ENCODE data around the gene ARHGAP26. TPM values are rescaled to one million over a fixed set of nuclear protein-coding genes. Genes with fewer than 3 reads are reported as not detected.

Gene ARHGAP26
- polyA plus RNA-seq, 1 donor from 2014 or later, result 0.83 TPM

GRCh38 chr5:142957528-142957927 is 187.4 kb downstream of the ARHGAP26 start:
- no peak overlapping the region for H3K4me3 ChIP-seq (ENCODE audit: low read length)
- H3K27me3 ChIP-seq (ENCODE audit: insufficient read depth, low read depth, low read length), result no peaks in the 10 kb centered on the region
- no peaks in the 10 kb centered on the region for H3K36me3 ChIP-seq (ENCODE audit: insufficient read depth, low read length)
- H3F3A ChIP-seq (ENCODE audit: insufficient read depth, low read length, poor library complexity, severe bottlenecking), result no peaks in the 10 kb centered on the region
- H3K9me3 ChIP-seq (ENCODE audit: low read length), result no peaks in the 10 kb centered on the region
- no peak overlapping the region for H2AFZ ChIP-seq (ENCODE audit: low read depth, low read length)
- no peak overlapping the region for H3K9ac ChIP-seq (ENCODE audit: low read length)
- TF ChIP-seq RAD21 (conservative IDR thresholded peaks at IDR 0.05), result no peak
- no peak for TF ChIP-seq MXI1 (conservative IDR thresholded peaks at IDR 0.05; ENCODE audit: poor library complexity, severe bottlenecking)
- no peak for TF ChIP-seq EP300 (conservative IDR thresholded peaks at IDR 0.05; ENCODE audit: poor library complexity, severe bottlenecking)
- no peak for TF ChIP-seq SMC3 (conservative IDR thresholded peaks at IDR 0.05; ENCODE audit: poor library complexity)
- TF ChIP-seq TAF1 (IDR thresholded peaks at IDR 0.05; ENCODE audit: low read depth), result no peak
- no peak for TF ChIP-seq POLR2AphosphoS5 (IDR thresholded peaks at IDR 0.05)
- TF ChIP-seq EZH2 (IDR thresholded peaks at IDR 0.05; ENCODE audit: borderline replicate concordance, insufficient read depth, low read length, poor library complexity, severe bottlenecking), result no peak
- TF ChIP-seq CTCF (IDR thresholded peaks at IDR 0.05; ENCODE audit: poor library complexity, severe bottlenecking), result no peak
- TF ChIP-seq, protein P1, sequence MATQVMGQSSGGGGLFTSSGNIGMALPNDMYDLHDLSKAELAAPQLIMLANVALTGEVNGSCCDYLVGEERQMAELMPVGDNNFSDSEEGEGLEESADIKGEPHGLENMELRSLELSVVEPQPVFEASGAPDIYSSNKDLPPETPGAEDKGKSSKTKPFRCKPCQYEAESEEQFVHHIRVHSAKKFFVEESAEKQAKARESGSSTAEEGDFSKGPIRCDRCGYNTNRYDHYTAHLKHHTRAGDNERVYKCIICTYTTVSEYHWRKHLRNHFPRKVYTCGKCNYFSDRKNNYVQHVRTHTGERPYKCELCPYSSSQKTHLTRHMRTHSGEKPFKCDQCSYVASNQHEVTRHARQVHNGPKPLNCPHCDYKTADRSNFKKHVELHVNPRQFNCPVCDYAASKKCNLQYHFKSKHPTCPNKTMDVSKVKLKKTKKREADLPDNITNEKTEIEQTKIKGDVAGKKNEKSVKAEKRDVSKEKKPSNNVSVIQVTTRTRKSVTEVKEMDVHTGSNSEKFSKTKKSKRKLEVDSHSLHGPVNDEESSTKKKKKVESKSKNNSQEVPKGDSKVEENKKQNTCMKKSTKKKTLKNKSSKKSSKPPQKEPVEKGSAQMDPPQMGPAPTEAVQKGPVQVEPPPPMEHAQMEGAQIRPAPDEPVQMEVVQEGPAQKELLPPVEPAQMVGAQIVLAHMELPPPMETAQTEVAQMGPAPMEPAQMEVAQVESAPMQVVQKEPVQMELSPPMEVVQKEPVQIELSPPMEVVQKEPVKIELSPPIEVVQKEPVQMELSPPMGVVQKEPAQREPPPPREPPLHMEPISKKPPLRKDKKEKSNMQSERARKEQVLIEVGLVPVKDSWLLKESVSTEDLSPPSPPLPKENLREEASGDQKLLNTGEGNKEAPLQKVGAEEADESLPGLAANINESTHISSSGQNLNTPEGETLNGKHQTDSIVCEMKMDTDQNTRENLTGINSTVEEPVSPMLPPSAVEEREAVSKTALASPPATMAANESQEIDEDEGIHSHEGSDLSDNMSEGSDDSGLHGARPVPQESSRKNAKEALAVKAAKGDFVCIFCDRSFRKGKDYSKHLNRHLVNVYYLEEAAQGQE (IDR thresholded peaks at IDR 0.05; ENCODE audit: borderline replicate concordance), result no peak
- no peaks in the 10 kb centered on the region for H3K9me2 ChIP-seq (ENCODE audit: insufficient read depth, low read length)
- H3K79me2 ChIP-seq (replicated peaks; ENCODE audit: insufficient read depth, low read length), result no peaks in the 10 kb centered on the region
- no peak overlapping the region for H3K27ac ChIP-seq (ENCODE audit: low read length)
- no peaks in the 10 kb centered on the region for H4K20me1 ChIP-seq (ENCODE audit: insufficient read depth)
- H3K4me2 ChIP-seq (ENCODE audit: low read length), result no peak overlapping the region

- no peak overlapping the region for H3K4me2 ChIP-seq (ENCODE audit: low read length)
- H3K9ac ChIP-seq (ENCODE audit: low read length), result no peak overlapping the region
- H3K27ac ChIP-seq (ENCODE audit: low read length), result no peak overlapping the region
- H4K20me1 ChIP-seq (ENCODE audit: insufficient read depth), result no peaks in the 10 kb centered on the region
- H2AFZ ChIP-seq (ENCODE audit: low read depth, low read length), result no peak overlapping the region
- no peaks in the 10 kb centered on the region for H3K9me2 ChIP-seq (ENCODE audit: insufficient read depth, low read length)
- H3F3A ChIP-seq (ENCODE audit: insufficient read depth, low read length, poor library complexity, severe bottlenecking), result no peaks in the 10 kb centered on the region
- H3K4me3 ChIP-seq (ENCODE audit: low read length), result no peak overlapping the region
- no peak for TF ChIP-seq EZH2 (IDR thresholded peaks at IDR 0.05; ENCODE audit: borderline replicate concordance, insufficient read depth, low read length, poor library complexity, severe bottlenecking)
- no peak for TF ChIP-seq TAF1 (IDR thresholded peaks at IDR 0.05; ENCODE audit: low read depth)
- TF ChIP-seq EP300 (conservative IDR thresholded peaks at IDR 0.05; ENCODE audit: poor library complexity, severe bottlenecking), result no peak
- TF ChIP-seq MXI1 (conservative IDR thresholded peaks at IDR 0.05; ENCODE audit: poor library complexity, severe bottlenecking), result no peak
- TF ChIP-seq CTCF (IDR thresholded peaks at IDR 0.05; ENCODE audit: poor library complexity, severe bottlenecking), result no peak
- no peak for TF ChIP-seq SMC3 (conservative IDR thresholded peaks at IDR 0.05; ENCODE audit: poor library complexity)
- TF ChIP-seq, protein P1 (IDR thresholded peaks at IDR 0.05; ENCODE audit: borderline replicate concordance), result no peak
- TF ChIP-seq RAD21 (conservative IDR thresholded peaks at IDR 0.05), result no peak
- TF ChIP-seq POLR2AphosphoS5 (IDR thresholded peaks at IDR 0.05), result no peak
- H3K79me2 ChIP-seq (replicated peaks; ENCODE audit: insufficient read depth, low read length), result no peaks in the 10 kb centered on the region
- no peaks in the 10 kb centered on the region for H3K9me3 ChIP-seq (ENCODE audit: low read length)
- H3K27me3 ChIP-seq (ENCODE audit: insufficient read depth, low read depth, low read length), result no peaks in the 10 kb centered on the region
- no peaks in the 10 kb centered on the region for H3K36me3 ChIP-seq (ENCODE audit: insufficient read depth, low read length)
These were observed 188.9 kb downstream of the ARHGAP26 start for GRCh38 chr5:142958944-142959682.
